ENCODE measurements around the gene SRI. TPM values are rescaled to one million over a fixed set of nuclear protein-coding genes. Genes with fewer than 3 reads are reported as not detected.

SRI gene
- total and polyA plus RNA-seq, 2 donors (not counting 3 experiments of a cell fraction or from before 2014, with no cell fraction given): 121 to 204 TPM

DNA sequence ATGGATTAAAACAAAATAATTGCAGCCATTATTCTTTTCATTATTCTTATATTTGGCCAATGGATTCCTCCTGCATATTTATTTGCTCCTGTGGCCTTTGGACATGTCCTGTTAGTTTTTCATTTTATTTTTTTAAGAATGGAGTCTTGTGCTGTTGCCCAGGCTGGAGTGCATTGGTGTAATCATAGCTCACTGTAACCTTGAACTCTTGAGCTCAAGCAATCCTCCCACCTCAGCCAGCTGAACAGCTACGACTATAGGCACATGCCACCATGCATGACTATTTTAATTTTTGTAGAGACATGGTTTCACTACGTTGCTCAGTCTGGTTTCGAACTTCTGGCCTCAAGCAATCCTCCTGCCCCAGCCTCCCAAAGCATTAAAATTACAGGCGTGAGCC is 42.7 kb upstream of the SRI start:
- FAIRE-seq (no peak), DNase-seq (ENCODE audit: low read depth, low spot score) (no peak)
- intact Hi-C loops (cut with micrococcal nuclease): no loop called here
- no peaks in the 10 kb centered on the region for H4K20me1 ChIP-seq (replicated peaks; ENCODE audit: control insufficient read depth, extremely low read depth, insufficient read depth, low read length)
- no peaks in the 10 kb centered on the region for H3K27me3 ChIP-seq (ENCODE audit: control insufficient read depth in 2 of 2, insufficient read depth in 2 of 2, low read length in 2 of 2)
- no peak overlapping the region for H3K4me2 ChIP-seq (ENCODE audit: insufficient read depth, low read length)
- H3K4me1 ChIP-seq (ENCODE audit: control insufficient read depth, extremely low read depth, insufficient read depth, low read length): no peaks in the 10 kb centered on the region
- H3K27ac ChIP-seq (ENCODE audit: insufficient read depth, low read depth, low read length): no peak overlapping the region
- dilution Hi-C loops (cut with MboI; ENCODE audit: extremely low pct_ligation_motif_present, low sequenced_read_pairs): no loop called here
- no peaks in the 10 kb centered on the region for H3K79me2 ChIP-seq (ENCODE audit: control insufficient read depth, insufficient read depth, low read length)
- TF ChIP-seq MYC (IDR thresholded peaks at IDR 0.05; ENCODE audit: low read depth, low read length): no peak
- TF ChIP-seq FOS (IDR thresholded peaks at IDR 0.05; ENCODE audit: borderline replicate concordance, insufficient read depth, low read length): no peak
- no peak for TF ChIP-seq EZH2 (IDR thresholded peaks at IDR 0.05; ENCODE audit: borderline replicate concordance, low read depth, low read length, severe bottlenecking)
- TF ChIP-seq POLR2AphosphoS5 (IDR thresholded peaks at IDR 0.05; ENCODE audit: insufficient read depth, low read depth, low read length): no peak
- no peak for TF ChIP-seq POLR2A (IDR thresholded peaks at IDR 0.05; ENCODE audit: low read depth, low read length)
- no peak for TF ChIP-seq CTCF (IDR thresholded peaks at IDR 0.05; ENCODE audit: extremely low read depth in 1 of 2, insufficient read depth in 1 of 2, low read depth in 1 of 2, low read length in 2 of 2)
- TF ChIP-seq GATA2 (IDR thresholded peaks at IDR 0.05; ENCODE audit: insufficient read depth, insufficient read length, low read depth, low read length): no peak
- no peak for TF ChIP-seq MAX (IDR thresholded peaks at IDR 0.05; ENCODE audit: insufficient read depth, insufficient read length)
- no peak for TF ChIP-seq JUN (IDR thresholded peaks at IDR 0.05; ENCODE audit: borderline replicate concordance, insufficient read depth, insufficient read length, low read depth)
- no TSS peak for BruUV-seq (replicated peaks)
- ChIA-PET CTCF (no interaction called here), POLR2A (no interaction called here)
- H3K9me1 ChIP-seq (replicated peaks; ENCODE audit: control insufficient read depth, extremely low read depth, insufficient read depth, low read length): no peaks in the 10 kb centered on the region
- H3K36me3 ChIP-seq (ENCODE audit: control insufficient read depth in 2 of 2, extremely low read depth in 1 of 2, insufficient read depth in 2 of 2, low read length in 2 of 2): no peaks in the 10 kb centered on the region
- H3K4me3 ChIP-seq (replicated peaks in 1 of 3; ENCODE audit: insufficient read depth in 1 of 3, low read depth in 1 of 3, low read length in 3 of 3): no peak overlapping the region
- H3K9me3 ChIP-seq (replicated peaks; ENCODE audit: control insufficient read depth, insufficient read depth, low read length): no peaks in the 10 kb centered on the region
- H2AFZ ChIP-seq (ENCODE audit: low read depth, low read length): no peak overlapping the region
- H3K9ac ChIP-seq (replicated peaks; ENCODE audit: extremely low read depth, insufficient read depth, low read length): no peak overlapping the region

Data from endothelial cell of umbilical vein (primary cell).